ENCODE measurements around the gene HS3ST1.

GRCh38 chr4:11424000-11424399 is 4.7 kb downstream of the HS3ST1 start:
- TF ChIP-seq GATA2 (IDR thresholded peaks at IDR 0.05; ENCODE audit: low read depth, low read length) = no peak
- TF ChIP-seq GATA3 (IDR thresholded peaks at IDR 0.05; ENCODE audit: low read depth, low read length) = no peak

Data from SH-SY5Y (cell line).